ENCODE results near the gene ROBO1.
"Not testable (repeated sequence)": the region's sequence is repeated elsewhere in the genome, so short reads cannot be mapped to it uniquely, and the experiment has no call there.

Gene ROBO1

DNA sequence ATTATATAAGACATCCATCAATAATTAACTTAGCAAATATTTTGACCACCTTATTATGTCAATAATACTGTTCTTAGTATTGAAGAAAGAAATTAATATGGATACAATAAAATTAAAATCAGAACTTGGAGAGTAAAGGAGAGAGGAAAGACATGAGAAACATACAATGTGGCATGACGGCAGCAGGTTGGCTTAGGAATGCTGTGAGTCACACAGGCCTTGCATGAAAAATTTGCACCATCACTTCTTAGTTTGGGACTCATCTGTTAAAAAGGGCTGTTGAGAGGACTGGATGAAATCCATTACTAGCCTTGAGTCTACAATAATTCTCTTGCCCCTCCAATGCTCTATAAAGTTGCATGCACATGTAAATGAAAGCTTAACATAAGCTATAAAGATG, 880.8 kb downstream of the ROBO1 start:
- DNase-seq: no peak

DNA sequence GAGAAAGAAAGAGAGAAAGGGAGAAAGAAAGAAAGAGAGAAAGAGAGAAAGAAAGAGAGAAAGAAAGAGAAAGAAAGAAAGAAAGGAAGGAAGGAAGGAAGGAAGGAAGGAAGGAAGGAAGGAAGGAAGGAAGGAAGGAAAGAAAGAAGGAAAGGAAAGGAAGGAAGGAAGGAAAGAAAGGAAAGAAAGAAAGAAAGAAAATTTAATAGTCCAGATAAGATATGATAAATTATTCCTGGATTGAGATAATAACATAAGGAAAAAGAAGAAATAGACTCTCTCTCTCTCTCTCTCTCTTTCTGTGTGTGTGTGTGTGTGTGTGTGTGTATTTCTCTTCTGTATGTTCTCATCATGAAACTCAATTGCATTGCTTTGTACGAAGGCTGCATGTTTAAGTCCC, 883.2 kb downstream of the ROBO1 start:
- not testable (repeated sequence) for DNase-seq

DNA sequence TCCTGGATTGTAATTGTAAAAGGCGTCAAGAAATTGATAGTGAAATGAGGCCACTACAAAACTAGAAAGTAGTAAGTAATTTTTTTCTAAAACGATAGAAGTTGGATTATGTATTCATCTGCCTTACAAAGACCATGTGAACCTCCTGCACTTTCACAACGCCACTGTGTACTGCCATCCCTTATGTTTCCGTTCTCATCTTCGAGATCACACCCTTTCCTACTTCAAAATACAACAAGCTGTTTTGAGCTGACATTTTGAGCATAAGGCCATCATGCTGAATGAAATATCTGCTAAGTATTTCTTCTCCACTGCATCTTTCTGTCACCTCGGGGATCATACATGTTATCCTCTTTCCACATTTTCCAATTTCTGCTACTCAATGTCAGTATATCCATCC, 885.5 kb downstream of the ROBO1 start:
- DNase-seq: no peak

DNA sequence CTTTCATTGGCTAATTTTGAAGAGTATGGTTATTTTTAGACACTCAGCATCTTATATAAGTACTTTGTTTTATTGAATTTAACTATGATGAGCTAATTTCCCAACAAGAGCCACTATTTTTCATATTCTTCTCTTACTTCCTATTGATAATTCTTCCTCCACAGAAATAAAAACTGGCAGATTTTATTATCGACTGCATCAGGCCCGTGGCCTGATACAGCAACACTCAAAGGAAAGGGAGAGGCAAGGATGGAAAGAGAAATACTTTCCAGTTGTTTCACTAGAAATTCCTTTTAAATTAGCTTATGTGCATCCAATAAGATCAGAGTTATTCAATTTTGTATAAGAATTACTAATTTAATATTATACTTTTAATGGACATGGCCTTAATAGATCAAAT, 886.3 kb downstream of the ROBO1 start:
- no peak for DNase-seq

DNA sequence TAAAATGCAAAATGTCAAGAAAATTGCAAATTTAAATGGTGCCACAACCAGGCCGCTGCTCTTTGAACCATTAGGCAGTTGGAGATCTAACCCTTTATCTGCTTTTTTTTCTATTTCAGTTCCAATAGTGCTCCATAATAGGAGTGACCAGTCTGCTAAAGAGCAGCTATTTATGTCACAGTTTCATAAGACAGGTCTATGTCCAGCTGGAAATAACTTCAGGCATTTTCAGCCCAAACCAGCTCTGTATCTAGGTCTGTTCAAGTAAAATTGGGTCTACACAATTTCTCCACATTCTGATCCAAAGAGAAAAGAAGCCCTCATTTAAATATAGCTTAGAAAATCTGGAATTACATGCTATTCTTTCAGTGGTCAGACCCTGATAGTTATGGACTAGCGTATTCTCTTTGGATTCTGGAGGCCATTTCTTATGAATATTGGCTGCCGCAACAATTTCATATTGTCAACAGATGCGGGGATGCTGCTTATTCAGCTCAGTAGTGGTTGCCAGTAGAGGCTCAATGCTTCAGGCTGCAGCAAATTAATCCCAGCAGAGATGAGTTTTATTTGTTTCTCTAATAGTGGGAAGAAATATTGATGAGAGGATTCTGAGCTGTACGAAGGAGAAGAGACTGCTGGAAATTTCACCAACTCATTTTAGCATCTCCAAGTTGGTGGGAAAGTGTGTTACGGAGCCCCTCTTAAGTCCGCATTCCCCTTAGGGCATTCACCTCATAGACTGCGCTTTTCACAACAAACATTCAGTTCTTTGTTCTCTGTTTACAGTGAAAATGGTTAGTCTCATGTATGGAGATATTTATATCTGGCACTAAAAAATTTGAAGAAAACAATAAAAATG, 887.0 kb downstream of the ROBO1 start:
- DNase-seq: peak in 3 of 56 donors; percentile 14 to 48 (median 19)

DNA sequence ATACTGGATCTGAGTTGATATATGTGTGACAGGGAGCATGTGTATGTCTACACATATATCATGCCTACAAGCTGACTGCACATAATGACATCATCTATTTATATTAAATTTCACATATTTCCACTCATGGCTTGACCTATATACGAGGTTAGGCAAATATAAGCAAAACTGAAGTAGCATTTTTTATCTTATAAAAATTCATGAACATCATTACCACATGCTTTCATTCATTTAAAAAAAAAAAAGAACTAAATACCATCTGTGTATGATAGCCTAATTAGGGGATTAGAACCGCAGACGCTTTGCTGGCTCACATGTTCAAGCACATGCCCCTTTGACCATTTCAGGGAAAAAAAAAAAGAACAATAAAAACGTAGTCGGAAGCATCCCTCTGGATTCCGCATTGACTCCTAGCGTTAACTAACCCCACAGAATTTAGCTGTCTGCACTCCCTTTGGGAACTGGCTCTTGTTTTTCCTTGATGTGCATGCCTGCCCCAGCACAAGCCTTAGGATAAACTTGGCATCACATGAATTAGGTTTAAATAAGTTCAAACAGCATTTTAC, 888.4 kb downstream of the ROBO1 start:
- no peak for DNase-seq

DNA sequence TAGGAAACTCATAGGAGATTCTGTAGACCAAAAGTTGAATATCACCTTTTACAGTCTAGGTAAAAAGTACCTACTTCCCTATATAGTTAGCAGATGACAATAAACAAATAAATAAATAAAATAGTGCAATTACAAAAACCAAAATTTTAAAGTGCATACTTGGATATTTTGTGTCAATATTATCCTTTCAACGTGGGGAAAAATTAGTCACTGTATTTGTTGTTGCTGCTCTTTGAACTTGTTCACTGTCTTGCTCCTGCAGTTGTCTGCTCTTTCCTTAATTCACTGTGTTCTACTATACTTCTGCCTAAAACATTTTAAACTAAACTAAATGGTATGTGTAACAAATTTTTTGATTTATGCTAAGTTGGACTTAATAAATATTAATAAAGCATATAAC, 889.0 kb downstream of the ROBO1 start:
- DNase-seq: no peak

DNA sequence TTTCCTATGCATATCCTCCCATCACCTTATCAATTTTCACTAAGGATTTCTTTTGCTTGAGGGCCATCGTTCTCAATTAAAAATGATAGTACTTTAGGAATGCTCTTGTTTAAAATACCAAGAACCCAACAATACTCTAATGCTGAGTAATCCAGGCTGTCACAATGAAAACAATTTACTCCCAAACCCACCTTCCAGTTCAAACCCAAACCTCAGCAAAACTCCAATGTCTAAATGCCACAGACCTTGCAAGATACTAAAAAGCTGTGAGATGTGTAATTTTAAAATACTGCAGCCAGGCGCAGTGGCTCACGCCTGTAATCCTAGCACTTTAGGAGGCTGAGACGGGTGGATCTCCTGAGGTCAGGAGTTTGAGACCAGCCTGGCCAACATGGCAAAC, 889.8 kb downstream of the ROBO1 start:
- no peak for DNase-seq

DNA sequence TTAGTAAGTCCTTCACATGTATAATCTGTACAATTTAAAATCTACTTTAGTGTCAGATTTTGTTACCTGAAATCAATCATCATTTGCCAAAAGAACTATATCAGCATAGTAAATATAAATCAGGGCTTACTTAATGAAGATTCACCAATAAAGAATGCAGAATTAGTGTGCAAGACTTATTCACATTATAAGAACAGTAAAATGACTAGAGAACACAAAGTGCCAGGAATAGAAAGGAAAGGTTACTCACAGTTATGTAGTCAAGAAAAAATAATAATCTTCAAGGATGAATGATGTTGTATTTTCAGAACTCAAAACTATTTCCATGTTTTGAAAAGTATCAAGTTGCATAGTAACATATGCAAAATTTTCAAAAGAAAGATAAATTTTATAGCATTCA, 891.9 kb downstream of the ROBO1 start:
- DNase-seq: no peak

DNA sequence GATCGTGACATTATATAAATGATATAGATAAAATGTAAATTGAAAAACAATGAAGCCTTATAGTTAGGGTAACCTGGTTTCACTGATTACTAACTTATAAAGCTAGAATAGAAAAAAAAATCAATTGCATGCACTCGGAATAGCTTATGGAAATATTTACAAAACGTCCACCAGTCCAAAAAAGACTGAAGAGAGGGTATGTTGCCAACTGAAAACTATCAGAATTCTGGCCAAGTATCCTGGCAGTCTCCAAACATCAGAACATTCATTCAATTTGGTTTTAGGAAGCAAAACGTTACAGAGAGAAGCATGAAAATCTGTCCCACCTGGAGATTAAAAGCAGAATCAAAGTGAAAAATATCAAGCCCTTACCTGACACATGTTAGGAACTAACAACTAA, 892.4 kb downstream of the ROBO1 start:
- no peak for DNase-seq

DNA sequence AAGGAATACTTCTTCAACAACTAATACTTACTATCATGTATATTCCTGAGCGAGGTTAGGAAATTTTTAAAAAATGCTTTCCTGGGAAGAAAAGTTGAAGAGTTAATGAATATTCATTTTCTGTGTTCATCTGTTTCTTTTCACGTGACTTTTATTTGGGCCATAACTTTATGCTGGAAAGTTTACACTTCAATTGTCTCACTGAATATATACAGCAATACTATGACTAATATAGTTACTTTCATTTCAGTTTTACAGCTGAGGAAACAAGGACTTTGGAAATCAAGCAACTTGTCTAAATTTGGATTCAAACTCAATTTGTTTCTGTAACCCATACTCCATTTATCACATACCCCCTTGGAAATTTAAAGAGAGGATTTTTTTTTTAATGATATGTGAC, 894.2 kb downstream of the ROBO1 start:
- DNase-seq: no peak

DNA sequence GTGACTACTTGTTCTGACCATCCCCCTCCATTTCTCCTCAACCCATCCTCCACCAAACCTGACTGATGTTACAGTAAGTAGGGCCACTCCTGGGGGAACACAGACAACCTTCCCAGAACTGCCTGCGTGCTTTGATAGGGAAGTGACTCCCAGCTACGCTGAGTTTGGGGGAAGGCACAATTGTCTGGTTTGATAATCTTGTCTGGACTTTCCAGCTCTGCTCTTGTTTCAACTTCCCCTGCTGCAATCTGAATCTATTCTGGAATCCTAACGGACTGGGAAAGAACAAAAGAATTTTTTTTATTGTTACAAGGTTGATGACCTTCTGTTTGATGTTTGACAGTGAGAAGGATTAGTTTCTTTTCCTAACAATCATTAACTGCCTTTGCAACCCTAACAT, 895.6 kb downstream of the ROBO1 start:
- DNase-seq: peak in 1 of 56 donors; percentile 17

DNA sequence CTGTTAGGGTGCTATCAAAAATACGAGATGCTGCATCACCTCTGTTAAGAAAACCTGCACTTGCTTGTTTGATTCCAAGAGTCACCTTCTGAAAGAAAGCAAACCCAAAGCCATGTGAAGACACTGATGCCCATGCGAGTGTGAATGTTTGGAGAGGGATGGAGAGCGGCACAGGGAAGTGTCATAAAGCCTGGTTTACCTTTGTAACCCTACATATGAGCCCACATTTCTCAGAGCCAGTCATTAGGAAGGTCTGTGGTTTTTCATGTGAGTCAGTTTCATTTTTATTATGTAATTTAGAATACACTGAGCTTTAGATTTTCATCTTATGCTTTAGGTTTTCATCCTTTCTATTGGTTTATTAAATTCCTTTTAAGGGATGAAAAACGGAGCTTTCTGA, 896.8 kb downstream of the ROBO1 start:
- no peak for DNase-seq

DNA sequence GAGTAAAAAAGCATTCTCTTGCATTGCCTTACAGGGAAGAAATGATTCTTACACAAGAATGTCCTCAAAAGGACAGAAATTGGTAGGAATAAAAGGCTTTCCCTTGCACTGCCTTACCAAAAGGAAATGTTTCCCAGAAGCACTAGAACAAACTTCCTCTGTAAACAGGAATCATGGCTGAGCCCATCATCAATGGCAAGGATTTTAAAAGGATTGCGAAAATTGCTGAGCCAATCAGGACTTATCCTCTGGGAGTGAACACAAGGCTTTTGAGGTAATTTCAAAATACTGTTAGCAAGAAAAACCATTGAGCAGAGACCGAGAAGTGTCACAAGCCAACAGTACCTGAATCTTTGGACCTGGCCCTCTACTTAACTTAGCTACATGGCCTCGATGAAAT, 897.3 kb downstream of the ROBO1 start:
- DNase-seq: no peak

DNA sequence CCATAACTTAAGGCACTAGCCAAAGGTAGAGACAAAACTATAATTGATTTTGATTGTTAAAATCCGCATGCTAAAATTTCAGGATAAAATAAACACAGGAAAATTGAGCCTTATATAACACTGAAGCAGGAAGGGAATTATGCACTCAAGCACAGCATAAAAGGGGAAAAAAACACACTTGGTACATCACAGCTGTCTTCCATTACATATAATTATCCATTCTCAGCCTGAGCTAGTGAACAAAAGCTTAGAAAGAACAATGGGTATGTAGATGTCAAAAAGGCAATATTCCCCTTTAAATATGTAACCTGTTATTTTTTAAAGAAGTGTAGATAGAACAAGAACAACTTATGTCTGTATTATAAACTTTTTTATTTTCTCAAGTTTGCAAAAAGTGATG, 899.2 kb downstream of the ROBO1 start:
- no peak for DNase-seq

DNA sequence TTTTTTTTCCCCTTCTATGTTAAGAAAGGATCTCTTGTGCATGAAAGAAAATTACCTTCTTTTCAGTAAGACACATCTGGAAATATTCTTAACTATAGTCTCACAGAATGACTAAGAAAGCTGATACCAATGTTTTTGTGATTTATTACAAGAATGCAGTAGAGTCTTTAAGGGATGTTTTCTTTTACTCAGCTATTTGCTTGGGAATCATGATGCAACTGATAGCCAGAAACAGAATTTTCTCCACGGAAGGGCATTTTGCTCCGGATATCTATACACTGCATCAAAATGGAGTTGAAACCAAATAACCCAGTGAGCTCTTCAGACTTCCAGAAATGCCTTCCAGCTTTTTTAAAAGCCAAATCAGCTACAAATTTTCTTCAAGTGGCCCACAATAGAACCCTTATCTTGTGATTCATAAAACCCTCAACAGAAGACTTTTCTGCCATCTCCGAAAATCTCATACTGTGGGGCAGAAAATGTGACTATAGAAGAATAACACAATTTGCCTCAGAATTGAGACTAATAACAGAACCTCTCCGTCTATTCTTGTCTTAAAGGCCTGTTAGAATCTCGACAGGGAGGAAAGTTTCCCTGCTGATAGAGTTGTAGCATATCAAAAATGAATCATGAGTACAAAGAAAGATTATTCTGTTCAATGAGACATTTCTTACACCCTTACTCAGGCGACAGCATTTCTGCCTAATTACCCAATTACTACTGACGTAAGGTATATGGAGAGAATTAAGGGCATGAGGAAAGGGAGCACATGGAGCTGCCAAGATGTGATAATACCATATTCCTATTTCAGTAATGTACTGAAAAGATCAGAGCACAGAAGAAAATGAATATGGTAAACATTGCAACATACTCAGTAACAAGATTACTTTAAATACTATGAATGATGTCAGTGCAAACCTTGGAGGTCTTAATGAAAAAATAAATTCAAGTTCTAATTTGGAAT, 900.1 kb downstream of the ROBO1 start:
- no peak for DNase-seq

DNA sequence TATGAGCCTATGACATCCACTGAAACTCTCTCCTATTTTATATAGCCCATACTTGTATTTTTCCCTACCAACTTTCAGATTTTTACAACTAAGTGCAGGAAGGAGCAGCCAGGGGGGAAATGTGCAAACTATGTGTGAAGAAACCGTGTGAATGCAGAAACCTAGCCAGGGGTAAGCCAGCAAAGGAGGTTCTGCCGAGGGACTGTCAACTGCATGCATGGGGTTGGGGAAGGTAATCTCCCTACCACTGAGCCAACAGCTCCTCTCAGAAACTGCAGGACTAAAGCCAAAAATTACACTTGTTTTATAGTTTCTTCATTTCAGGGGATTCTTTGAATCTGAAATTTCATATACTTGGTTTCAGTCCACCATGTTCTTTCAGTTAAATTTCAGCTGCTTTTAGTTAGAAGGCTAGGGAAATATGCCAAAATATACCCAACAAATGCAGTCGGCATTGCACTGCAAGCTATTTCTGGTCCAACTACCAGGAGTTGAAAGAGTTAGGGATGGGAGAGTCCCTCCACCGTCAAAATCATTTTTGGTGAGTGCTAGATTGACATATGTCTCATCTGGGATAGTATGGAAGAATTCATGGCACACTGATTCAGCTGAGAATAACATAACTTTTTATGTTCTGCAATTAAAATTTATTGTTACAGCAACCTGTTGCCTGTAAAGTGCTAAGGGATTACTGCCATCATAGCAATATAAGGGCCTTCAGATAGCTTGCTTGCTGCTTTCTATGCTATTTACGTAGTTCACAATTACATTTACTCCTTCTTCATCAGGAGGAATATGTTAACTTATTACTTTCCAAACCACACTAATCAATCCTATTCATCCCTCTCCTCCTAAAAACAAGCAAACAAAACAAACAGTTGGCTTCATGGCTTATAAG, 904.2 kb downstream of the ROBO1 start:
- DNase-seq: no peak

DNA sequence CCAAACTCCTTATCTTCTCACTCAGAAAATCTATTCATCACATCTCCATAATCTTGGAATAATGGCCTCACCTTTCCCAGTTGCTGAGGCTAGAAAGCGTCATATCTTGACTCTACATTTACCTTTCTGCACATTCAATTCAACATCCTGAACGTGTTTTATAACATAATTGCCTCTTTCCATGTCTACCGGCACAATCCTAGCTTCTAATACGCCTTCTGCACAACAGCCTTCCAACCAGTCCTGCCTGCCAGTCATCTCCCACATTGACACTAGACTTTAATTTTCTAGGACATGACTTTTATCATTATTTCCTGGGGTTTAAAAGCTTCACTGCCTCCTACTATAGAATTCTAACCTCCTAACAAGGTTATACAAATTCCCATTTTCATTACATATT, 906.6 kb downstream of the ROBO1 start:
- no peak for DNase-seq

DNA sequence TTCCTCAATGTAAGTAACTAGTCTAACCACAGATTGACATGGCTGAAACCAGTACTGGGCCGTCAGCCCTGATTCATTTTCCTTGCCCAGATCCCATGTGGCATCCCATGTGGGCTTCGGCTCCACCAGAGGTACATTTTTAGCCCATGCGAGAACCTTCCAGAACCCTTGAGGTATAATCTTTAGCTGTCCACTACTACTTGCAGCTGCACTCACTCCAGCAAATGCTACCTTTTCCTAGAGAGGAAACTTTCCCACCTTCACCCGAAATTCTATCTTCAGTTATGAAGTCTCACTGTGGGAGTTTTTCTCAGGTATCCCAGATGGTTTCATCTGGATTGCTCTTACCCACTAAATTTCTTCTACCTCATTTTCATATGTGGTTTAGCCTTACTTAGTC, 907.2 kb downstream of the ROBO1 start:
- DNase-seq: no peak

DNA sequence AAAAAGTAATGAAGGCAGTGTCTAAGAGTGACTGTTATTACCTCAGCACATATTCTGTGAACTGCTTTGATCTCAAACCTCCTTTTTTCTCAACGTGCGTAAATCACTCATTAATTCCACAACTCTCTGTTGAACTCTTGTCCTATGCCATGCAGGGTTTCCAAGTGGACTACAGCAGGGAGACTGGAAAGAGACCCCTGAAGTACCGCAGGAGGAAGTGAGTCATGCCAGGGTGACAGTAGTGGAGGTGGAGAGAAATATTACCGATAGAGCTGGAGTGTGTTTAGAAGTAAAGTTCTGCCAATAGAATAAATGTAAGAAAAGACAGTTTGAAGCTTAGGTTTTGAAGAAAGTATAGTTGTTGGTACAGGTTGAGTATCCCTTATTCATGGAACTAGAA, 908.9 kb downstream of the ROBO1 start:
- no peak for DNase-seq

DNA sequence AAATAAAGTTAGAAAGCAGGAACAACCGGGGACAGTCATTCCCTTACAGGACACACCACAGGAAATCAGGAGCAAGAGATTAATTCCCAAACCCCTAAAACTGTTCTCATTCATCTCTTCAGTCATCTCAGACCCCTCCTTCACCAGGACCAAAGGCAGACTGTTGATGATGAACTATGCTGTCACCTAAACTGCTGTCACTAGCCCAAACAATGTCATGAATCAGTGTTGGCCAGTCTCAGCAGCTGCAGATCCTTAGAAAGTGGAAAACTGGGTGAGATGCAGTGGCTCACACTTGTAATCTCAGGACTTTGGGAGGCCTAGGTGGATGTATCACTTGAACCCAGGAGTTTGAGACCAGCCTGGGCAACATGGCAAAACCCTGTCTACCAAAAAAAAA, 909.6 kb downstream of the ROBO1 start:
- DNase-seq: no peak

All from nucleus accumbens (tissue), 56 donors.